SK-N-MC (cell line): ENCODE results near the gene CCDC110.

Experiments
- EZH2 ChIP-seq: fragments of 200-600 bp; sonication (generic); IDR thresholded peaks from one replicate; pipeline ENCODE4 v1.6.1; 2017; ENCODE audit warnings: antibody characterized with exemption
- FOXP2 ChIP-seq: optimal IDR thresholded peaks from 2 replicates; pipeline ENCODE3; 2011; ENCODE audit warnings: mild to moderate bottlenecking, moderate library complexity; ENCODE audit not compliant: insufficient read depth; ENCODE audit errors: extremely low read length, control extremely low read depth
- POLR2AphosphoS5 ChIP-seq: IDR thresholded peaks from 2 replicates; pipeline ENCODE4 v1.6.1; 2012; ENCODE audit warnings: mild to moderate bottlenecking, low read depth, low read length, borderline replicate concordance

- TF ChIP-seq POLR2AphosphoS5, result no peak
- TF ChIP-seq EZH2, result no peak
- TF ChIP-seq FOXP2, result no peak
Observed at GRCh38 chr4:185467101-185467500, 4.4 kb downstream of the CCDC110 start.
